BJ (cell line): ENCODE results near the gene MALRD1. TPM values are rescaled to one million over a fixed set of nuclear protein-coding genes. Genes with fewer than 3 reads are reported as not detected.

ENCODE experiments used
- CTCF ChIA-PET: fragments of 350-600 bp; formaldehyde crosslinking; extraction: SDS; loops from one replicate; lab custom pipeline; 2021; ENCODE audit warnings: antibody characterized with exemption, inconsistent platforms; lab: Yijun Ruan, JAX
- POLR2A ChIA-PET: fragments of 300-600 bp; sonication (Branson Sonifier 250); formaldehyde crosslinking; extraction: SDS; loops from one replicate; lab custom pipeline; 2021; ENCODE audit warnings: antibody characterized with exemption; lab: Charles Lee
- DNase-seq: peaks from one replicate; pipeline ENCODE4 v3.0.0-alpha.2; 2011; ENCODE audit warnings: low read depth
- H3K27me3 ChIP-seq: 2 replicates; pipeline ENCODE4 v1.6.0; 2011; ENCODE audit warnings: low read length; ENCODE audit not compliant: control insufficient read depth, insufficient read depth
- H3K36me3 ChIP-seq: 2 replicates; pipeline ENCODE4 v1.5.1; 2011; ENCODE audit warnings: low read length; ENCODE audit not compliant: control insufficient read depth, insufficient read depth
- H3K4me3 ChIP-seq: 2 replicates; pipeline ENCODE4 v1.5.1; 2011; ENCODE audit warnings: low read depth, mild to moderate bottlenecking, control low read depth, low read length
- CTCF ChIP-seq: IDR thresholded peaks from 2 replicates; pipeline ENCODE4 v1.5.1; 2011; ENCODE audit warnings: low read depth, mild to moderate bottlenecking, control low read depth, inconsistent platforms, low read length, moderate library complexity; ENCODE audit not compliant: insufficient read depth
- polyA plus RNA-seq: library from polyadenylated mRNA; depleted of rRNA; stranded (reverse); fragments of >200 nt; gene quantifications from 2 replicates; pipeline ENCODE4 v1.2.3, GENCODE V29; 2011

Gene MALRD1
- polyA plus RNA-seq, 1 experiment, result not detected

- DNase-seq, result no peak
- CTCF ChIA-PET, result no interaction called here
- TF ChIP-seq CTCF, result no peak
- POLR2A ChIA-PET, result no interaction called here
- H3K4me3 ChIP-seq, result no peak overlapping the region
- H3K27me3 ChIP-seq, result no peaks in the 10 kb centered on the region
- H3K36me3 ChIP-seq, result no peaks in the 10 kb centered on the region
Measured at GRCh38 chr10:19283285-19283684, 234.7 kb downstream of the MALRD1 start.

GRCh38 chr10:19283786-19284185, 235.2 kb downstream of the MALRD1 start:
- H3K36me3 ChIP-seq, result no peaks in the 10 kb centered on the region
- CTCF ChIA-PET, result no interaction called here

GRCh38 chr10:19290770-19291169, 242.2 kb downstream of the MALRD1 start:
- no peak for DNase-seq
- no peak for TF ChIP-seq CTCF
- H3K36me3 ChIP-seq, result no peaks in the 10 kb centered on the region
- ChIA-PET CTCF (no interaction called here), POLR2A (no interaction called here)
- no peaks in the 10 kb centered on the region for H3K27me3 ChIP-seq
- no peak overlapping the region for H3K4me3 ChIP-seq

More at GRCh38 chr10:19283786-19284185, 235.2 kb downstream of the MALRD1 start:
- DNase-seq, result no peak
- no peak overlapping the region for H3K4me3 ChIP-seq
- POLR2A ChIA-PET, result no interaction called here
- no peak for TF ChIP-seq CTCF
- no peaks in the 10 kb centered on the region for H3K27me3 ChIP-seq

GRCh38 chr10:19294233-19294632, 245.6 kb downstream of the MALRD1 start:
- Histone ChIP-seq H3K36me3 (no peaks in the 10 kb centered on the region), H3K27me3 (no peaks in the 10 kb centered on the region), H3K4me3 (no peak overlapping the region)
- no peak for TF ChIP-seq CTCF
- CTCF ChIA-PET, result no interaction called here
- POLR2A ChIA-PET, result no interaction called here
- no peak for DNase-seq

- ChIA-PET CTCF (no interaction called here), POLR2A (no interaction called here)
- TF ChIP-seq CTCF, result no peak
- no peak overlapping the region for H3K4me3 ChIP-seq
- no peaks in the 10 kb centered on the region for H3K27me3 ChIP-seq
- no peaks in the 10 kb centered on the region for H3K36me3 ChIP-seq
- no peak for DNase-seq
Measured at GRCh38 chr10:19299645-19300044, 251.0 kb downstream of the MALRD1 start.
